Astrocyte (in vitro differentiated cells and primary cell): ENCODE data around the gene CDRT4. TPM values are rescaled to one million over a fixed set of nuclear protein-coding genes. Genes with fewer than 3 reads are reported as not detected.

Experiments
- DNase-seq: peaks from one replicate; pipeline ENCODE4 v3.0.0-alpha.2; 2010; ENCODE audit warnings: low read depth
- FAIRE-seq: peaks from 2 replicates; lab custom pipeline; 2011; peaks lifted over from hg19 to GRCh38; lab: Jason Lieb, UNC
- H2AFZ ChIP-seq: 2 replicates; pipeline ENCODE4 v1.6.0; 2012; ENCODE audit warnings: low read depth, low read length, inconsistent platforms
- H3K27ac ChIP-seq: 2 replicates; pipeline ENCODE4 v1.5.1; 2011; ENCODE audit warnings: low read depth, low read length, inconsistent platforms
- H3K27me3 ChIP-seq: 2 replicates; pipeline ENCODE4 v1.6.0; 2011; ENCODE audit warnings: low read length, inconsistent platforms; ENCODE audit not compliant: insufficient read depth
- H3K36me3 ChIP-seq: 2 replicates; pipeline ENCODE4 v1.5.1; 2011; ENCODE audit warnings: low read length, inconsistent platforms; ENCODE audit not compliant: insufficient read depth
- H3K4me1 ChIP-seq: 2 replicates; pipeline ENCODE4 v1.5.1; 2011; ENCODE audit warnings: low read length, inconsistent platforms; ENCODE audit not compliant: insufficient read depth
- H3K4me2 ChIP-seq: 2 replicates; pipeline ENCODE4 v1.6.0; 2012; ENCODE audit warnings: low read length, inconsistent platforms
- H3K4me3 ChIP-seq: 2 replicates; pipeline ENCODE4 v1.5.1; 2011; ENCODE audit warnings: low read depth, mild to moderate bottlenecking, low read length, inconsistent platforms; ENCODE audit not compliant: insufficient read depth
- H3K79me2 ChIP-seq: 2 replicates; pipeline ENCODE4 v1.6.0; 2012; ENCODE audit warnings: mild to moderate bottlenecking, low read length, inconsistent platforms; ENCODE audit not compliant: insufficient read depth
- H3K9ac ChIP-seq: 2 replicates; pipeline ENCODE4 v1.6.0; 2012; ENCODE audit warnings: mild to moderate bottlenecking, low read length, inconsistent platforms
- H3K9me3 ChIP-seq: 2 replicates; pipeline ENCODE4 v1.5.1; 2012; ENCODE audit warnings: low read depth, mild to moderate bottlenecking, low read length, inconsistent platforms; ENCODE audit not compliant: insufficient read depth
- H4K20me1 ChIP-seq: 2 replicates; pipeline ENCODE4 v1.6.0; 2012; ENCODE audit warnings: low read length, inconsistent platforms; ENCODE audit not compliant: insufficient read depth
- H3K27ac Mint-ChIP-seq: one replicate; pipeline ENCODE4 v1.8.0; 2021; ENCODE audit warnings: mild to moderate bottlenecking, mixed read lengths; ENCODE audit not compliant: unreplicated experiment
- H3K27me3 Mint-ChIP-seq: one replicate; pipeline ENCODE4 v1.8.0; 2021; ENCODE audit warnings: low read depth, mixed read lengths; ENCODE audit not compliant: unreplicated experiment
- H3K36me3 Mint-ChIP-seq: one replicate; pipeline ENCODE4 v1.8.0; 2021; ENCODE audit warnings: low read depth, mixed read lengths; ENCODE audit not compliant: unreplicated experiment
- H3K4me1 Mint-ChIP-seq: one replicate; pipeline ENCODE4 v1.8.0; 2021; ENCODE audit warnings: low read depth, mixed read lengths; ENCODE audit not compliant: unreplicated experiment
- H3K4me3 Mint-ChIP-seq: one replicate; pipeline ENCODE4 v1.8.0; 2021; ENCODE audit warnings: mild to moderate bottlenecking, moderate library complexity, mixed read lengths; ENCODE audit not compliant: unreplicated experiment
- H3K9me3 Mint-ChIP-seq: one replicate; pipeline ENCODE4 v1.8.0; 2021; ENCODE audit warnings: mild to moderate bottlenecking, mixed read lengths; ENCODE audit not compliant: unreplicated experiment
- EZH2 ChIP-seq: IDR thresholded peaks from 2 replicates; pipeline ENCODE4 v1.6.1; 2012; ENCODE audit warnings: mild to moderate bottlenecking, low read length, inconsistent platforms; ENCODE audit not compliant: insufficient read depth
- total RNA-seq: library from RNA; stranded (reverse); gene quantifications from 2 replicates; pipeline ENCODE4 v1.2.1, GENCODE V29; 2021
- TF ChIP-seq, protein P1 (sequence below): IDR thresholded peaks from 2 replicates; pipeline ENCODE4 v1.5.1; 2011; ENCODE audit warnings: low read depth, mild to moderate bottlenecking, inconsistent platforms, low read length, moderate library complexity; ENCODE audit not compliant: insufficient read depth

CDRT4 gene
- total RNA-seq, 1 donor from 2014 or later: 8.8 TPM

DNA sequence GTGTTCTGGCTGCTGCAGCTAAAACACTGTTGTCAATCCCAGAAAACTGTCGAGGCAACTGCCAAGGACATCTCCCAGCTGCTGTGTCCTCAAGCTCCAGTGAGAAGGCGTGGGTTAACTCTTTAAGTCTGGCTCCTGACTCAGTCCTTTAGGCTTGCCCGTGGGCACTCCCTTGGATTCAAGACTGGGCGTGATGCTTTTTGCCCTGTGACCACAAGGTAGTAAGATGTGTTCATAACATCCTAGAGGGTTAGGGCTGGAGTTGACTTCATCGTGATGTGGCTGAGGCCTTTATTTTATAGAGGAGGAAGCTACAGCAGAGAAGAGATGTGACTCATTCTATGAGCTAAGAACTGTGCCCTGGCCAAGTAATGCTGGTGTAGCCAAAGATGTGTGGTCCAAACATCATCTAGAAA is 75.1 kb downstream of the CDRT4 start:
- H3K4me1 ChIP-seq: peaks cover 10% of the 10 kb centered on the region
- TF ChIP-seq, protein P1, sequence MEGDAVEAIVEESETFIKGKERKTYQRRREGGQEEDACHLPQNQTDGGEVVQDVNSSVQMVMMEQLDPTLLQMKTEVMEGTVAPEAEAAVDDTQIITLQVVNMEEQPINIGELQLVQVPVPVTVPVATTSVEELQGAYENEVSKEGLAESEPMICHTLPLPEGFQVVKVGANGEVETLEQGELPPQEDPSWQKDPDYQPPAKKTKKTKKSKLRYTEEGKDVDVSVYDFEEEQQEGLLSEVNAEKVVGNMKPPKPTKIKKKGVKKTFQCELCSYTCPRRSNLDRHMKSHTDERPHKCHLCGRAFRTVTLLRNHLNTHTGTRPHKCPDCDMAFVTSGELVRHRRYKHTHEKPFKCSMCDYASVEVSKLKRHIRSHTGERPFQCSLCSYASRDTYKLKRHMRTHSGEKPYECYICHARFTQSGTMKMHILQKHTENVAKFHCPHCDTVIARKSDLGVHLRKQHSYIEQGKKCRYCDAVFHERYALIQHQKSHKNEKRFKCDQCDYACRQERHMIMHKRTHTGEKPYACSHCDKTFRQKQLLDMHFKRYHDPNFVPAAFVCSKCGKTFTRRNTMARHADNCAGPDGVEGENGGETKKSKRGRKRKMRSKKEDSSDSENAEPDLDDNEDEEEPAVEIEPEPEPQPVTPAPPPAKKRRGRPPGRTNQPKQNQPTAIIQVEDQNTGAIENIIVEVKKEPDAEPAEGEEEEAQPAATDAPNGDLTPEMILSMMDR: no peak
- no peak for TF ChIP-seq EZH2
- peak overlapping the region; percentile 16 for H3K4me2 ChIP-seq
- no peak overlapping the region for H2AFZ ChIP-seq
- no peak overlapping the region for H3K9ac ChIP-seq
- Mint-ChIP-seq H3K4me1 (no peaks in the 10 kb centered on the region), H3K4me3 (no peak overlapping the region), H3K27me3 (peaks cover 2% of the 10 kb centered on the region), H3K27ac (no peak overlapping the region), H3K9me3 (peaks cover 23% of the 10 kb centered on the region), H3K36me3 (peaks cover 1% of the 10 kb centered on the region)
- H3K9me3 ChIP-seq: no peaks in the 10 kb centered on the region
- no peaks in the 10 kb centered on the region for H3K79me2 ChIP-seq
- no peak overlapping the region for H3K27ac ChIP-seq
- no peaks in the 10 kb centered on the region for H3K27me3 ChIP-seq
- FAIRE-seq (peak; percentile 96), DNase-seq (peak; percentile 90)
- no peaks in the 10 kb centered on the region for H3K36me3 ChIP-seq
- no peaks in the 10 kb centered on the region for H4K20me1 ChIP-seq
- H3K4me3 ChIP-seq: no peak overlapping the region

GRCh38 chr17:15388356-15389041 is 78.9 kb downstream of the CDRT4 start:
- no peak overlapping the region for H2AFZ ChIP-seq
- no peaks in the 10 kb centered on the region for H3K27me3 ChIP-seq
- DNase-seq: no peak
- H3K27me3 Mint-ChIP-seq: peaks cover 2% of the 10 kb centered on the region
- H3K9me3 Mint-ChIP-seq: peaks cover 25% of the 10 kb centered on the region
- no peaks in the 10 kb centered on the region for H3K79me2 ChIP-seq
- H4K20me1 ChIP-seq: no peaks in the 10 kb centered on the region
- H3K36me3 Mint-ChIP-seq: peaks cover 1% of the 10 kb centered on the region
- no peak overlapping the region for H3K4me3 Mint-ChIP-seq
- H3K4me1 Mint-ChIP-seq: peaks cover 10% of the 10 kb centered on the region
- H3K27ac ChIP-seq: no peak overlapping the region
- H3K4me2 ChIP-seq: no peak overlapping the region
- no peak for FAIRE-seq
- H3K4me3 ChIP-seq: no peak overlapping the region
- no peaks in the 10 kb centered on the region for H3K36me3 ChIP-seq
- no peak overlapping the region for H3K27ac Mint-ChIP-seq
- no peaks in the 10 kb centered on the region for H3K9me3 ChIP-seq
- peaks cover 10% of the 10 kb centered on the region for H3K4me1 ChIP-seq
- no peak overlapping the region for H3K9ac ChIP-seq
- TF ChIP-seq, protein P1: no peak
- no peak for TF ChIP-seq EZH2

DNA sequence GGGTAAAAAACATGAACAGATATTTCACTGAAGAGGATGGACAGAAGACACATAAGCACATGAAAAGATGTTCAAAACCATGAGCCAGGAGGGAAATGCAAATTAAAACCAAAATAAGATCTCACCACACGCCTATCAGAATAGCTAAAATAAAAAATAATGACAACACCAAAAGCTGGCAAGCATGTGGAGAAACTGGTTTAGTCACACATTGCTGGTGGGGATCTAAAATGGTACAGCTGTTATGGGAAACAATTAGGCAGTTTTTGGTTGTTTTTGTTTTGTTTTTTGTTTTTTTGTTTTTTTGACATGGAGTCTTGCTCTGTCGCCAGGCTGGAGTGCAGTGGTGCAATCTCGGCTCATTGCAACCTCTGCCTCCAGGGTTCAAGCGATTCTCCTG is 81.3 kb downstream of the CDRT4 start:
- H3K4me2 ChIP-seq: no peak overlapping the region
- TF ChIP-seq, protein P1: no peak
- no peak for TF ChIP-seq EZH2
- no peak overlapping the region for H2AFZ ChIP-seq
- no peak overlapping the region for H3K4me3 ChIP-seq
- H4K20me1 ChIP-seq: no peaks in the 10 kb centered on the region
- no peaks in the 10 kb centered on the region for H3K79me2 ChIP-seq
- H3K9me3 Mint-ChIP-seq: peaks cover 18% of the 10 kb centered on the region
- no peaks in the 10 kb centered on the region for H3K36me3 ChIP-seq
- no peak overlapping the region for H3K27ac ChIP-seq
- peaks cover 1% of the 10 kb centered on the region for H3K36me3 Mint-ChIP-seq
- FAIRE-seq: no peak
- H3K27me3 Mint-ChIP-seq: no peaks in the 10 kb centered on the region
- H3K27me3 ChIP-seq: no peaks in the 10 kb centered on the region
- peaks cover 10% of the 10 kb centered on the region for H3K4me1 Mint-ChIP-seq
- DNase-seq: no peak
- no peak overlapping the region for H3K4me3 Mint-ChIP-seq
- H3K4me1 ChIP-seq: no peaks in the 10 kb centered on the region
- no peak overlapping the region for H3K27ac Mint-ChIP-seq
- no peaks in the 10 kb centered on the region for H3K9me3 ChIP-seq
- H3K9ac ChIP-seq: no peak overlapping the region
